Measurements from ENCODE around the gene GNRH2. TPM values are rescaled to one million over a fixed set of nuclear protein-coding genes. Genes with fewer than 3 reads are reported as not detected.

GNRH2 gene
- total RNA-seq, 4 donors from 2014 or later: not detected

DNA sequence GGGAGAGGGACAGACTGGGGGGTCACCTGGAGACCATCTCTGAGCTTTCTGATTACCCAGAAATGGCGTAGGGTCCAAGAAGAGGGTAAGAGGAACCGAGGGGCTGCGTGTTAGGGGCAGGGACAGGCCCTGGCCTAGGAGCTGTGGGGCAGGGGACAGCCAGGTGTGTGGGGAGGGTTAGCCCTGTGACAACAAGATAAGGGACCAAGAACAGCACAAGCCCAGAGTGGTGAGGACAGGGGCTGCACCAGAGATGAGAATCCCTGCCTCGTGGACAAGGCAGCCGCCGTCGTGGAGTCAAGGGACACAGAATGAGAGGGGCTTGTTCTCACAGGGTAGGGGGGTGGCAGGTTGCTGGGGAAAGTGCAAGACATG is 41.6 kb downstream of the GNRH2 start:
- DNase-seq (ENCODE audit: low spot score): no peak
- TF ChIP-seq, protein P1, sequence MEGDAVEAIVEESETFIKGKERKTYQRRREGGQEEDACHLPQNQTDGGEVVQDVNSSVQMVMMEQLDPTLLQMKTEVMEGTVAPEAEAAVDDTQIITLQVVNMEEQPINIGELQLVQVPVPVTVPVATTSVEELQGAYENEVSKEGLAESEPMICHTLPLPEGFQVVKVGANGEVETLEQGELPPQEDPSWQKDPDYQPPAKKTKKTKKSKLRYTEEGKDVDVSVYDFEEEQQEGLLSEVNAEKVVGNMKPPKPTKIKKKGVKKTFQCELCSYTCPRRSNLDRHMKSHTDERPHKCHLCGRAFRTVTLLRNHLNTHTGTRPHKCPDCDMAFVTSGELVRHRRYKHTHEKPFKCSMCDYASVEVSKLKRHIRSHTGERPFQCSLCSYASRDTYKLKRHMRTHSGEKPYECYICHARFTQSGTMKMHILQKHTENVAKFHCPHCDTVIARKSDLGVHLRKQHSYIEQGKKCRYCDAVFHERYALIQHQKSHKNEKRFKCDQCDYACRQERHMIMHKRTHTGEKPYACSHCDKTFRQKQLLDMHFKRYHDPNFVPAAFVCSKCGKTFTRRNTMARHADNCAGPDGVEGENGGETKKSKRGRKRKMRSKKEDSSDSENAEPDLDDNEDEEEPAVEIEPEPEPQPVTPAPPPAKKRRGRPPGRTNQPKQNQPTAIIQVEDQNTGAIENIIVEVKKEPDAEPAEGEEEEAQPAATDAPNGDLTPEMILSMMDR (IDR thresholded peaks at IDR 0.05): no peak
- no peak for ATAC-seq (ENCODE audit: low FRiP score)

DNA sequence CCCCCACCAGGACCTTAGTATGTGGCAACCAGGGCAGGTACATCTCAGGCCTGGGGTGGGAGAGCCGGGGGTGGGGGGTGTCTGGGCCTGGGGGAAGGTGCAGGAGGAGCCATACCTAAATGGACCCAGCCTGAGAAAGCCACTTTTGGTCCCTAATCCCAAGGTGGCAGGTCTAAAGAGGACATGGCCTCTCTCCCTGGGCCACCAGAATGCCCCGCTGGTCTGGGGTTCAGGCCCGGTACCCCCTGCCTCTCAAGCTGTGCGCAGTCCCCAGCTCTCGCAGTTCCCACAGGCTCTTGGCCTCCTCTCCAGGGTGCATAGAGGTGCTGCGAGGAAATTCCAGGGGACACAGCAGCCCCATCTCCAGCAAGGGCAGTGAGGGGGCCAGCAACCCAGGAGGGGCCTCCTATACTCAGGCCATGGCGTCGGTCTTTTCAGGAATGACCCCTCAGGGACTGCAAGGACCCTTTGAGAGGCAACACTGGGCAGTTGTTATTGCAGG is 42.2 kb downstream of the GNRH2 start:
- ATAC-seq (ENCODE audit: low FRiP score) (no peak), DNase-seq (ENCODE audit: low spot score) (no peak)
- TF ChIP-seq, protein P1 (IDR thresholded peaks at IDR 0.05): no peak

DNA sequence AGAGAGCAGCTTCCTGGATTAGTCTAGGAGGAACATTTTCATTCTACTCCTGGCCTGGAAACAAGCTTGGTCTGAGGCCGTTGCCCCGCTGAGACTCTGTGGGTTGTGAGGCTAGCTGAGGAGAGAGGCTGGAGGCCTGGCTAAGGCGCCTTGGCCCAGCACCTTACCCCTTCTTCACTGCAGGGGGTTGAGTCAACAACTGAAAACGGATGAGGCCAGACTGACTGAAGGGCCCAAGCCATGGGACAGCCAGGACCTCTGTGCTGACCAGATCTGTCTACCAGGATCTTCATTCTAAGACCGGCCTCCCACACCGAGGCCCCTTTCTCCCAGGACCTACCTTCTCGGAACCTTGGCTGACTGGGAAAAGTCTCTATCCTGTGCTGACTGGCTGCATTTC is 44.6 kb downstream of the GNRH2 start:
- TF ChIP-seq, protein P1 (IDR thresholded peaks at IDR 0.05): no peak
- DNase-seq (ENCODE audit: low spot score): no peak
- ATAC-seq (ENCODE audit: low FRiP score): no peak

DNA sequence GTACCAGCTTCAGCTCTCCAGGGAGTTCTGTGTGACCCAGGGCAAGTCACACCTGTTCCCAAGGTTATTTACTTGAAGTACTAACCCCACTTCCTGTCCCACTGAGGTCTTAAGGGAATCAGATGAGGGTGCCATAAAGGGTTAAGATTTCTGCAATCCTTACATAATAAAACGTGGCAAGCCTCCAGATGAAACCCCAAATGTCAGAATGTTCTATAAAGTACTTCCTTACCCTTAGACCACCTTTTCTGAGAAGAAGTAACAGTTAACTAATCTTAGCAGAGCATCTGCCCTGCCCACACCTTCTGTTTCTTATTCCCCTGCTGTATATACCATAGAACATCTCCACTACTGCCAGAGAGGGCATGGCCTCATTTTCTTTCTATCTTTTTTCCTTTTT is 47.1 kb downstream of the GNRH2 start:
- ATAC-seq (ENCODE audit: low FRiP score) (no peak), DNase-seq (ENCODE audit: low spot score) (no peak)
- TF ChIP-seq, protein P1 (IDR thresholded peaks at IDR 0.05): no peak

DNA sequence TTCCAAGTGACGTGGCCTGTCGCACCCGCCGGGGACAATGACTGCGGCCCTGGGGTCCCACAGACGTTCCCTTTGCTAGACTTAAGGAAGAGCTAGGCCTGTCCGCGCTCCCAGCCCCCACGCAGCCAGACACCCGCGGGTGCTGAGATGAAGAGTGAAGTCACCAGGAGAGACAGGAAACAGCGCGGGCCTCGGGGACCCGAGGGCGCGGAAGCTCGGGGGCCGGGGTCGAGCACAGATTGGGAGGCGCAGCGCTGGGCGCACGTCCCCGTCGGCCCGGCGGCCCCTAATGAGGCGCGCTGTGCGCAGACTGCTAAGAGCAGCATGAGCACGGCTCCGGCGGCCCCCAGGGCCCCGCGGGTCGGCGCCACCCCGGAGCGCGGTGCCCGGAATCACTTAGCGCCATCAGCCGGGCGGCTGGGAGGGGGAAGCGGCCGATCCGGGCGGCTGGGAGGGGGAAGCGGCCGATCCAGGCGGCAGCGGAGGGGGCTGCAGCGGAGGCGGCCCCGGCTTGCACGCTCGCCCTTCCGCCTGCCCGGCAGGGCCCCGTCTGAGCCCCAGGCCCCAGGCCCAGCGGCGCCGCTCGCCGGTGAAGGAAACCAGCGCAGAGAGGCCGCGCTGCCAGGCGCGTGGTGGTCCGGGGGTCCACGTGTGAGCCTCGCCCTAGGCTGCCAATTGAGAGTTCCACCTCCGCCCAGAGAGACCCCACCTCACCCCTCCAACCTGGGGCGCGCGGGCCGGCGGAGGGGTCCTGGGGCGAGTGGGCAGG is 49.4 kb downstream of the GNRH2 start:
- ATAC-seq (ENCODE audit: low FRiP score): no peak

DNA sequence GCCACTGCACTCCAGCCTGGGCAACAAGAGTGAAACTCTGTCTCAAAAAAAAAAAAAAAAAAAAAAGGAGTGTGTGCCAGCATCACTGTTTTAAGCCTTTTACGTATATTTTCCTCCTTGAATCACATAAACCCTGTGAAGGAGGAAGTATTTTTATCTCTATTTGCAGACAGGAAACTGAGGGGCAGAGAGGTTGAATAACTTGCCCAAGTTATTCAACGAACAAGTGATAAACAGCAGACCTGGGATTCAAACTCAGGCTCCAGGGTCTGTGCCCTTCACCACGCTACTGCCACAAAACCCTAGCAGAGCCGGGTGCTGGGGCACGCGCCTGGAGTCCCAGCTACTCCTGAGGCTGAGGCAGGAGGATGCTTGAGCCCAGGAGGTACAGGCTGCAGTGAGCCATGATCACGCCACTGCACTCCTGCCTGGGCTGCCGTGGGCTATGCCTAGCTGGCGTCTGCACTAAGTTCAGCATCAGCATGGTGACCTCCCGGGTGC is 50.5 kb downstream of the GNRH2 start:
- TF ChIP-seq, protein P1 (IDR thresholded peaks at IDR 0.05): no peak
- ATAC-seq (ENCODE audit: low FRiP score) (no peak), DNase-seq (ENCODE audit: low spot score) (no peak)

More for the DNA sequence above, 49.4 kb downstream of the GNRH2 start:
- TF ChIP-seq, protein P1 (IDR thresholded peaks at IDR 0.05): no peak
- no peak for DNase-seq (ENCODE audit: low spot score)

All from omental fat pad (tissue), 4 donors.